ENCODE results near the gene HECTD4. TPM values are rescaled to one million over a fixed set of nuclear protein-coding genes. Genes with fewer than 3 reads are reported as not detected.

HECTD4 gene
- total RNA-seq, 1 experiment from 2014 or later: 65.7 TPM

GRCh38 chr12:112361271-112361670 lies 21.0 kb downstream of the HECTD4 start:
- no peaks in the 10 kb centered on the region for H3K27me3 Mint-ChIP-seq (ENCODE audit: unreplicated experiment)
- CTCF ChIA-PET: interaction anchor here (0.7 to 0.8 kb wide), 2 partner anchors 119 to 123 kb away, joined by 4 read pairs; no protein-coding TSS in a partner anchor
- no TSS peak for BruUV-seq (replicated peaks)

GRCh38 chr12:112359290-112359689 lies 22.9 kb downstream of the HECTD4 start:
- no peaks in the 10 kb centered on the region for H3K9me3 Mint-ChIP-seq (ENCODE audit: low read depth, unreplicated experiment)
- intact Hi-C loops (cut with micrococcal nuclease; ENCODE audit: unreplicated experiment): no loop called here
- no peak overlapping the region for H3K27ac Mint-ChIP-seq (ENCODE audit: unreplicated experiment)
- DNase-seq: no peak
- H3K4me1 Mint-ChIP-seq (ENCODE audit: low read depth, unreplicated experiment): no peaks in the 10 kb centered on the region
- BruUV-seq (replicated peaks): no TSS peak
- H3K36me3 Mint-ChIP-seq (ENCODE audit: insufficient read depth, unreplicated experiment): no peaks in the 10 kb centered on the region
- no peak for TF ChIP-seq CTCF (IDR thresholded peaks at IDR 0.05; ENCODE audit: unreplicated experiment)
- CTCF ChIA-PET: interaction anchor here (0.5 kb wide), 1 partner anchor 933 kb away, joined by 9 read pairs; no protein-coding TSS in a partner anchor
- H3K4me3 Mint-ChIP-seq (ENCODE audit: low read depth, unreplicated experiment): no peak overlapping the region
- no peaks in the 10 kb centered on the region for H3K27me3 Mint-ChIP-seq (ENCODE audit: unreplicated experiment)

More at GRCh38 chr12:112361271-112361670, 21.0 kb downstream of the HECTD4 start:
- no peak for DNase-seq
- TF ChIP-seq CTCF (IDR thresholded peaks at IDR 0.05; ENCODE audit: unreplicated experiment): no peak
- Mint-ChIP-seq H3K36me3 (ENCODE audit: insufficient read depth, unreplicated experiment) (no peaks in the 10 kb centered on the region), H3K9me3 (ENCODE audit: low read depth, unreplicated experiment) (no peaks in the 10 kb centered on the region), H3K27ac (ENCODE audit: unreplicated experiment) (no peak overlapping the region), H3K4me1 (ENCODE audit: low read depth, unreplicated experiment) (no peaks in the 10 kb centered on the region), H3K4me3 (ENCODE audit: low read depth, unreplicated experiment) (no peak overlapping the region)
- intact Hi-C loops (cut with micrococcal nuclease; ENCODE audit: unreplicated experiment): no loop called here

- no peaks in the 10 kb centered on the region for H3K4me1 Mint-ChIP-seq (ENCODE audit: low read depth, unreplicated experiment)
- no peak for DNase-seq
- intact Hi-C loops (cut with micrococcal nuclease; ENCODE audit: unreplicated experiment): no loop called here
- H3K27ac Mint-ChIP-seq (ENCODE audit: unreplicated experiment): no peak overlapping the region
- H3K36me3 Mint-ChIP-seq (ENCODE audit: insufficient read depth, unreplicated experiment): no peaks in the 10 kb centered on the region
- H3K4me3 Mint-ChIP-seq (ENCODE audit: low read depth, unreplicated experiment): no peak overlapping the region
- H3K9me3 Mint-ChIP-seq (ENCODE audit: low read depth, unreplicated experiment): no peaks in the 10 kb centered on the region
- no TSS peak for BruUV-seq (replicated peaks)
- no peaks in the 10 kb centered on the region for H3K27me3 Mint-ChIP-seq (ENCODE audit: unreplicated experiment)
- CTCF ChIA-PET: interaction anchor here (0.6 kb wide), 1 partner anchor 151 kb away, joined by 3 read pairs; no protein-coding TSS in a partner anchor
- no peak for TF ChIP-seq CTCF (IDR thresholded peaks at IDR 0.05; ENCODE audit: unreplicated experiment)
Measured at GRCh38 chr12:112357214-112357613, 25.0 kb downstream of the HECTD4 start.

- no peak for DNase-seq
- CTCF ChIA-PET: interaction anchor here (0.7 kb wide), 1 partner anchor 624 kb away, joined by 4 read pairs; no protein-coding TSS in a partner anchor
- Mint-ChIP-seq H3K9me3 (ENCODE audit: low read depth, unreplicated experiment) (no peaks in the 10 kb centered on the region), H3K27me3 (ENCODE audit: unreplicated experiment) (no peaks in the 10 kb centered on the region), H3K4me1 (ENCODE audit: low read depth, unreplicated experiment) (no peaks in the 10 kb centered on the region), H3K4me3 (ENCODE audit: low read depth, unreplicated experiment) (no peak overlapping the region), H3K36me3 (ENCODE audit: insufficient read depth, unreplicated experiment) (no peaks in the 10 kb centered on the region), H3K27ac (ENCODE audit: unreplicated experiment) (no peak overlapping the region)
- intact Hi-C loops (cut with micrococcal nuclease; ENCODE audit: unreplicated experiment): no loop called here
- BruUV-seq (replicated peaks): no TSS peak
- TF ChIP-seq CTCF (IDR thresholded peaks at IDR 0.05; ENCODE audit: unreplicated experiment): no peak
Measured at GRCh38 chr12:112354399-112354798, 27.8 kb downstream of the HECTD4 start.

Measured in Calu3 (cell line).